GM12865 (cell line): ENCODE results near the gene SLC38A10.

ENCODE experiments used
- DNase-seq: peaks from one replicate; pipeline ENCODE4 v3.0.0; 2010; ENCODE audit warnings: low read depth
- H3K4me3 ChIP-seq: 2 replicates; pipeline ENCODE4 v1.5.1; 2011; ENCODE audit warnings: mild to moderate bottlenecking, low read depth, low read length, control low read depth
- TF ChIP-seq, protein P1 (sequence below): IDR thresholded peaks from 2 replicates; pipeline ENCODE4 v1.5.1; 2011; ENCODE audit warnings: low read length, control low read depth, low read depth, inconsistent platforms; ENCODE audit not compliant: insufficient read depth; ENCODE audit errors: missing control alignments

The SLC38A10 gene

DNA sequence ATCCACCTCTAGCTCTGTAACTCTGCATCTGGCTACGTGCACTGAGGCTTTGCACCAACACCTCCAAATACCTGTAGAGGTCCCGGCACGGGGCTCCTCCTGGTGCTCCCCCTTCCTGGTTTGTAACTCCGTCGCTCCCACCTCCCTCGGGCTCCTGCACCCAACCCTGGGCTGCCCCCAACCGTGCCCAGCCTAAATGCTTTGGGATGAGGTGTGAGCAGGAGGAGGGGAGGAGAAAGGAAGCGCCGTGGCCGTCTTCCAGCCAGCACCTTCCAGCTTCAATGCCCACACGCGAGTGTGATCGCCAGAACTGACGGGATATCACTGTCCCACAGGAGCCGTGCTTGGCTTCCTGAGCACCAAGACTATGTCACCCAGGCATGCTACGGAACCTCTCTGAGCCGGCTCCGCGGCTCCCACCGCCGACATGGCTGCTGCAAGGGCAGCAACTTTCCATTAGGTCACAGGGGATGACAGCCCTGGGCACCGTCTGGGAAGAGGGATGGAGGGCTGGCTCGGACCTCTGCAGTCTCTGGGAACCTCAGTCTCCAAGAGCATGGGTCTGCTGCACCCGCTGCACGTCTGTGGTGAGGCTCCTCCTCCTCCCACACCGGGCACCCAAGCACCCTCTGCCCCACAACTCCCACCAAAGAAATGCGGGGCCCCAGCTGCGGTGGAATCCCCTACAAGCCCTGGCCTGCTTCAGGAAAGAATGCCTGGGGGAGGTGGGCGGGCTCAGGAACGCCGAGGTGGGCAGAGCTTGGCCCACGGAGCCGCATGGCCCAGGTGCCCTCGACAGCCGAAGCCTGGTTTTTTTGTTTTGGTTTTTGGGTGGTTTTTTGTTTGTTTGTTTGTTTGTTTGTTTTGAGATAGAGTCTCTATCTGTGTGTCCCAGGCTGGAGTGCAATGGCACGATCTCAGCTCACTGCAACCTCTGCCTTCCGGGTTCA lies 6.4 kb upstream of the SLC38A10 start:
- TF ChIP-seq, protein P1, sequence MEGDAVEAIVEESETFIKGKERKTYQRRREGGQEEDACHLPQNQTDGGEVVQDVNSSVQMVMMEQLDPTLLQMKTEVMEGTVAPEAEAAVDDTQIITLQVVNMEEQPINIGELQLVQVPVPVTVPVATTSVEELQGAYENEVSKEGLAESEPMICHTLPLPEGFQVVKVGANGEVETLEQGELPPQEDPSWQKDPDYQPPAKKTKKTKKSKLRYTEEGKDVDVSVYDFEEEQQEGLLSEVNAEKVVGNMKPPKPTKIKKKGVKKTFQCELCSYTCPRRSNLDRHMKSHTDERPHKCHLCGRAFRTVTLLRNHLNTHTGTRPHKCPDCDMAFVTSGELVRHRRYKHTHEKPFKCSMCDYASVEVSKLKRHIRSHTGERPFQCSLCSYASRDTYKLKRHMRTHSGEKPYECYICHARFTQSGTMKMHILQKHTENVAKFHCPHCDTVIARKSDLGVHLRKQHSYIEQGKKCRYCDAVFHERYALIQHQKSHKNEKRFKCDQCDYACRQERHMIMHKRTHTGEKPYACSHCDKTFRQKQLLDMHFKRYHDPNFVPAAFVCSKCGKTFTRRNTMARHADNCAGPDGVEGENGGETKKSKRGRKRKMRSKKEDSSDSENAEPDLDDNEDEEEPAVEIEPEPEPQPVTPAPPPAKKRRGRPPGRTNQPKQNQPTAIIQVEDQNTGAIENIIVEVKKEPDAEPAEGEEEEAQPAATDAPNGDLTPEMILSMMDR, result no peak
- no peak for DNase-seq
- H3K4me3 ChIP-seq, result no peak overlapping the region

DNA sequence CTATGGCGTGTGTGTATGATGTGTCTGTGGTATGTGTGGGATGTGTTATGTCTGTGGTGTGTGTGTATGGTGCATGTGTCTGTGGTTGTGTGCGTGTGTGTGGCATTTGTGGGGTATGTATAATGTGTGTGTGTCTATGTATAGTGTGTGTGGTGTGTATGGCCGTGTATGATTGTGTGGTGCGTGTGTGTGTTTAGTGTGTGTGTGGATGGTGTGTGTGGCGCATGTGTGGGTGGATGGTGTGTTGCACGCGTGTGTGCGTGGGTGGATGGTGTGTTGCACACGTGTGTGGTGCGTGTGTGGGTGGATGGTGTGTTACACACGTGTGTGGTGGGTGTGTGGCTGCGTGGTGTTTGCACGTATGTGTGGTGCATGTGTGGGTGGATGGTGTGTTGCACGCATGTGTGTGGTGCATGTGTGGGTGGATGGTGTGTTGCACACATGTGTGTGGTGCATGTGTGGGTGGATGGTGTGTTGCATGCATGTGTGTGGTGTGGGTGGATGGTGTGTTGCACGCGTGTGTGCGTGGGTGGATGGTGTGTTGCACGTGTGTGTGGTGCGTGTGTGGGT lies 5.6 kb upstream of the SLC38A10 start:
- no peak for DNase-seq
- H3K4me3 ChIP-seq, result no peak overlapping the region
- TF ChIP-seq, protein P1, result no peak

DNA sequence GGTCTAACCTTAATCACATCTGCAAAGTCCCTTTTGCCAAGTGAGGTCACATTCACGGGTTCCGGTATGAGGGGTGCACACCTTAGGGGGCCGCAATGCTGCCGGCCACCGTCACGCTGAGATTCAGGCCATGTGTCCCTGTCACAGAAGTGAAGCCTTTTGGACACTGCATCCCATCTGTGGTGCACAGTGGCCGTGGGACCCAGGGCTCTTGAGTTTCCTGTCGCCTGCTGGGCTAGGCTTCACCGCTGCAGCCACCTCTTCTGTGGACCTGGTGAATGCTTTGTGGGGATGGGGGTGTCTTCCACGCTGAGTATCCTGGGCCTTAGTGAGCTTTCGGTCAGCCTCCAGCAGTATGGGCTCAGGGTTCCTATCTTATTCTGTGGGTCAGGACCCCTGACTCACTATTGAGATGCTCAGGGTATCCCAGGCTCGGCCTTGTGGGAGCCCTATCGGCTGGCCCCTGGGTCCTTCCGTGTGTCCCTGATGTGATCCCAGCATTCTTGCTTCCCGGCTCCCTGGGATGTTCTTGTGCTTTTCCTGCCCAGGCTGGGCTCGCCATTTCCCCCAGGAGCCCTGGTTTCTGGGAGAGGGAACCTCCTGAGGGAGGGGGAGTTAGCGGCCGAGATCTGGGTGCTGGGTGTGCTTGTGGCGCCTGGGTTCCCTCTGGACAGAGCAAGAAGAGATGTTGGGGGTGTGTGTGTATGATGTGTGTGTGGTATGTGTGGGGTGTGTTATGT lies 4.9 kb upstream of the SLC38A10 start:
- H3K4me3 ChIP-seq, result no peak overlapping the region
- TF ChIP-seq, protein P1, result no peak
- no peak for DNase-seq

DNA sequence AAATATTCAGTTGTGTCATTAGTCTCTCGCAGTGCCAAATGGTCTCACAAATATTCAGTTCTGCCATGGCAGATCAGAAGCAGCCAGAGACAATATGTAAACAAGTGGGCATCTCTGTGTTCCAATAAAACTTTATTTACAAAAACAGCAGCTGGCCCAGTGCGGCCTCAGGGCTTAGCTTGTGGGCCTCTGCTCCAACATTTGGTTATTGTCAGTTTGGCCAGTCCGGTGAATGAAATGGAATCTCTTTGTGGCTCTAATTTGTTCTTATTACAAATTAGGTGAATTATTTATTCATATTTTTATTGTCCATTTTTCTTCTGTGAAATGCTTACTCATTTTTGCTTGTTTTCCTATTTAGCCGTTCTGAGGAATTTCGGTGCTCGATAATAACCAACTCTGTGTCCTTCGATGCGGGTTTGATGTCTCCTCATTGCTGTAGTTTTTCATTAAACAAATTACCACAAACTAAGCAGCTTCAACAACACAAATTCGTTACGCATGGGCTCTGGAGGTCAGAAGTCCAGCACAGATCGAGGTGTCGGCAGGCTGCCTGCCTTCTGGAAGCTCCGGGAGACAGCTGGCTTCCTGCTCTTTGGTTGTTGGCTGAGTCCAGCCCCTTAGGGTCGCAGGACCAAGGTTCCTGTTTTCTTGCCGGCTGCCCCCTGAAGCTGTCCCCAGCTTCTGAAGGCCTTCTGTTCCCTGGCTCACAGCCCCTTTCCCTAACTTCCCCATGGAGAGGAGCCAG lies 4.1 kb upstream of the SLC38A10 start:
- no peak for DNase-seq
- H3K4me3 ChIP-seq, result no peak overlapping the region
- TF ChIP-seq, protein P1, result no peak

DNA sequence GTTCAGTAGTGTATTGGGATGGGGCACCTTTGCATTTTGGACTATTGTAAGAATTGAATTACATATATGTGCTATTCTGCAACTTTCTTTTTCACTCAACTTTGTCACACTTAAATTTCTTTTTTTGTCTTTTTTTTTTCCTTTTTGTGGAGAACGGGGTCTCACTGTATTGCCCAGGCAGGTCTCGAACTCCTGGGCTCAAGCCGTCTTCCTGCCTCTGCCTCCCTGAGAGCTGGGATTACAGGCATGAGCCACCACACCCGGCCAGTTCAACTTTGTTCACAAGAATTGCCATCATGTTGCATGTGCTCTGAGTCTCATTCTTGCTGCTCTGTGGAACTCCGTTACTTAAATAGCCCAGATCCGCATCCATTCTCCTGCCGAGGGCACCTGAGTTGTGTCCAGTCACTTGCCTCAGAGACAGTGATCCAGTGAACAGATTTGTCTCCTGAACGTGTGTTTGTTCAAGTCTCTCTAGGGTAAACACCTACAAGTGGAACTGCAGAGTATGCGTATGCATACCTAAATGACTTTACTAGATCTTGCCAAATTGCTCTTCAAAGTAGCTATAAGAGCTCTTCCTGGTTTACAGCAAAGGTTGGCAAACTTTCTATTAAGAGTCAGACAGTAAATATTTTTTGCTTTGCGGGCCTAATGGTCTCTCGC lies 3.4 kb upstream of the SLC38A10 start:
- no peak for DNase-seq
- no peak overlapping the region for H3K4me3 ChIP-seq
- TF ChIP-seq, protein P1, result no peak
